H1 (cell line): ENCODE data around the gene AKAP12. TPM values are rescaled to one million over a fixed set of nuclear protein-coding genes. Genes with fewer than 3 reads are reported as not detected.

Experiments
- BRCA1 ChIP-seq: IDR thresholded peaks from 2 replicates; pipeline ENCODE4 v1.6.1; 2012; ENCODE audit warnings: low read depth, low read length, improper control_type of control experiment
- CBX5 ChIP-seq: fragments of 300-800, 300-1000 bp; sonication (generic); IDR thresholded peaks from 2 replicates; pipeline ENCODE4 v1.7.1; 2016; ENCODE audit warnings: antibody characterized with exemption, low read length, low read depth
- CHD7 ChIP-seq: fragments of 300-600 bp; sonication (generic); IDR thresholded peaks from 2 replicates; pipeline ENCODE4 v1.7.1; 2012; ENCODE audit warnings: low read length, moderate library complexity, mild to moderate bottlenecking, inconsistent platforms; ENCODE audit not compliant: insufficient replicate concordance
- FOSL1 ChIP-seq: IDR thresholded peaks from 2 replicates; pipeline ENCODE4 v1.6.1; 2011; ENCODE audit warnings: mild to moderate bottlenecking, low read depth, low read length, moderate library complexity; ENCODE audit not compliant: insufficient read depth
- MAX ChIP-seq: IDR thresholded peaks from 2 replicates; pipeline ENCODE4 v1.6.1; 2012; ENCODE audit warnings: inconsistent platforms
- NRF1 ChIP-seq: IDR thresholded peaks from 2 replicates; pipeline ENCODE4 v1.6.1; 2011; ENCODE audit warnings: mild to moderate bottlenecking, low read depth, low read length, improper control_type of control experiment
- PHF8 ChIP-seq: fragments of 200-600 bp; sonication (generic); conservative IDR thresholded peaks from 2 replicates; pipeline ENCODE4 v1.7.1; 2012; ENCODE audit warnings: low read depth, mild to moderate bottlenecking, inconsistent platforms, low read length, moderate library complexity
- RBBP5 ChIP-seq: IDR thresholded peaks from 2 replicates; pipeline ENCODE4 v1.7.1; 2012; ENCODE audit warnings: low read depth, mild to moderate bottlenecking, inconsistent platforms, low read length, moderate library complexity, borderline replicate concordance
- SP1 ChIP-seq: IDR thresholded peaks from 2 replicates; pipeline ENCODE4 v1.6.1; 2011; ENCODE audit warnings: low read depth, low read length
- TBP ChIP-seq: IDR thresholded peaks from 2 replicates; pipeline ENCODE4 v1.6.1; 2011; ENCODE audit warnings: low read depth, low read length, improper control_type of control experiment
- TCF12 ChIP-seq: IDR thresholded peaks from 2 replicates; pipeline ENCODE4 v1.6.1; 2011; ENCODE audit warnings: low read depth, mild to moderate bottlenecking, low read length
- polyA plus RNA-seq, 7 experiments: library from polyadenylated mRNA; depleted of rRNA in 3 of 7; stranded (reverse) in 5 of 7; unstranded in 2 of 7; fragments of >200 nt in 5 of 7; fragments of 200-250 nt in 2 of 7; gene quantifications; 1 replicate in 5 of 7; 2 replicates in 1 of 7; 4 replicates in 1 of 7; pipeline versions ENCODE4 v1.2.1 to v1.2.3, GENCODE V29; 2011 to 2013; ENCODE audit warnings: missing spikeins in 2 of 7, mixed read lengths in 2 of 7
- total RNA-seq: library from RNA; stranded (reverse); fragmentation: NEBNext Ultra II Directional; extraction: Animal tissue kit (Norgen Biotek cat#: 25700); gene quantifications from 2 replicates; pipeline ENCODE4 v1.2.1, GENCODE V29; 2021

The AKAP12 gene
- total and polyA plus RNA-seq, 2 of the 8 experiments (the other 6 are each of a cell fraction or from before 2014, with no cell fraction given) = 14.6 to 79.2 TPM

DNA sequence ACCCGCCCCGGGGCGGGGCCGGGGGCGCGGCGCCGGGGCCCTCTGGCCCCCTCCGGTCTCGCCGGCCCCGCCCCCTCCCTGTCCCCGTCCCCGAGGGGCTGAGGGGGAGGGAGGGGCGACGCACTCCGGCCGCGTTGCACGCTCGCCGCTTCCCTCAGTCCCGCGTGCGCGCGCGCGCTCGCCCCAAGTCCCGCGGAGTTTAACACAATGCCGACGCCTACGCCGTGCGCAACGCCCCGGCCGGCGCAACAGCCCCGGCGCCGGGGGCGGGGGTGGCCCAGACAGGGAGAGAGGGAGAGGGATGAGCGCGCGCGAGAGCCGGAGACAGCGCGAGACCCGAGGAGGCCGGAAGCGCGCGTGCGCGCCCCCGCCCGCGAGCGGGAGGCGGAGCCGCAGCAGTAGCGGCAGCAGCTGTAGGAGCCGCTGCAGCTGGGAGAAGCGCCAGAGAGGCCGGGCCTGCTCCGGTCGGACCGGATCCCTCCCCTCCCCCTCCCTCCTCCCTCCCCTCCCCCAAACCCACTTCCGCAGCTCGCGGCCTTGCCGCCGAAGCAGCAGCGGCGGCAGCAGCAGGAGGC lies 150.6 kb downstream of the AKAP12 start (continued):
- no peak for TF ChIP-seq CHD7
- no peak; the same call in 1 of the 2 replicates for TF ChIP-seq FOSL1
- TF ChIP-seq PHF8 = no peak; the same call in 1 of the 2 replicates
- peak; percentile 53 for TF ChIP-seq NRF1
- TF ChIP-seq RBBP5 = no peak
- TF ChIP-seq TBP = peak; percentile 80
- peak; percentile 52; the same call in 1 of the 2 replicates for TF ChIP-seq MAX
- no peak for TF ChIP-seq CBX5
- TF ChIP-seq TCF12 = no peak
- 0 out of 2 replicates have a peak, but pooled peaks have one; percentile 43 for TF ChIP-seq SP1
- peak; percentile 93 for TF ChIP-seq BRCA1
